GM19328 (cell line): ENCODE results near the gene ZMAT5.
"Not testable (repeated sequence)": the region's sequence is repeated elsewhere in the genome, so short reads cannot be mapped to it uniquely, and the experiment has no call there.

Experiments
- ATAC-seq: cut with Tn5 transposase; IDR thresholded peaks from one replicate; pipeline ENCODE4 v1.9.1; 2021; ENCODE audit warnings: mild to moderate bottlenecking, moderate library complexity; ENCODE audit not compliant: unreplicated experiment

The ZMAT5 gene

DNA sequence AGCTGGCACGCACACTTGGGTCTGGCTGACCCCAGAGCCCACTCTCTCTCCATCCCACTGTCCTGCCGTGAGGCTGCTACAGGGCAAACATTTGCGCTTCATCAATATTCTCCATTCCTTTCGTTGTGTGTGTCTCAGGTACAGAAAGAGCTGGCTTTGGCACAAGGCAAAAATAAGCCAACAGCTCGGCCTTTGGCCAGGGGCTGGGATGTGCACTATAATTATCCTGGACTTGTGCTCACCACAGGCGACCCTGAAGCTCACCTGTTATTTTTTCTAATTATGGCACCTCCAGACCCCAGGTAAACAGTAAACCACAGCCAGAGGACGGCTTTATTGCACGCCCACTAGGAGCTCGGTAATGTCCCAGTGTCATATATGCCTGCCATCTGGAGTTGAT is 10.9 kb downstream of the ZMAT5 start:
- ATAC-seq: no peak

GRCh38 chr22:29754658-29755395 is 12.0 kb downstream of the ZMAT5 start:
- ATAC-seq: not testable (repeated sequence)

GRCh38 chr22:29753808-29754657 is 12.8 kb downstream of the ZMAT5 start:
- ATAC-seq: no peak

DNA sequence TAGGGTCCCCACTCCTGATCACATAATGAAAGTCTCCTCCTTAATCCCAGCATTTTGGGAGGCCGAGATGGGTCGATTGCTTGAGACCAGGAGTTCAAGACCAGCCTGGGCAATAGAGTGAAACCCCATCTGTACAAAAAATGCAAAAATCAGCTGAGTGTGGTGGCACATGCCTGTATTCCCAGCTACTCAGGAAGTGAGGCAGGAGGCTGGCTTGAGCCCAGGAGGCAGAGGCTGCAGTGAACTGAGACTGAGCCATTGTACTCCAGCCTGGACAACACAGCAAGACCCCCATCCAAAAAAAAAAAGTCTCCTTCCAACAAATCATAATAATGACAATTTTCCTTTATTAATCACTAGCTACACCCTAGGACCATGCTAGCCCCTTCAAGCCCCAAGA is 15.1 kb downstream of the ZMAT5 start:
- ATAC-seq: no peak

- ATAC-seq: no peak
Observed at GRCh38 chr22:29750559-29751538, 16.0 kb downstream of the ZMAT5 start.

- ATAC-seq: no peak
Observed at GRCh38 chr22:29750029-29750428, 16.8 kb downstream of the ZMAT5 start.

- no peak for ATAC-seq
Observed at GRCh38 chr22:29748248-29748893, 18.4 kb downstream of the ZMAT5 start.

DNA sequence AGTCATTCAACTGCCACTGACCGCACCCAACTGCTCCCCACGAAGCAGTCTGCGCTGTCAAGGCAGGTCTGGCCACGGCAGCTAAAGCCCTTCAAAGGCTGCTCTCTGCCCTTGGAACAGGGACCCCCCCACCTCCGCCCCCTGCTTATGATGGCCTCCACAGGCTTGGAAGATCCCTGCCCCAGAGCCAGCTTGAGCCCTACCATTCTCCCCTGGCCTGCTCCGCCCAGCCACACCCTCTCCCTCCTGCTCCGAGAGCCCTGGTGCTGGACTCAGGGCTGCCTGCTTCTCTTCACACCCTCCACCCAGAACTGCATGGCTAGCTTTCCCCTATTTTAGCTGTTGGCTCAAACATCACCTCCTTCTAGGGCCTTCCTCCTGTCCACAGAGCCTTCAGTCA is 19.0 kb downstream of the ZMAT5 start:
- ATAC-seq: no peak

- ATAC-seq: no peak
Observed at GRCh38 chr22:29744902-29745301, 21.9 kb downstream of the ZMAT5 start.

DNA sequence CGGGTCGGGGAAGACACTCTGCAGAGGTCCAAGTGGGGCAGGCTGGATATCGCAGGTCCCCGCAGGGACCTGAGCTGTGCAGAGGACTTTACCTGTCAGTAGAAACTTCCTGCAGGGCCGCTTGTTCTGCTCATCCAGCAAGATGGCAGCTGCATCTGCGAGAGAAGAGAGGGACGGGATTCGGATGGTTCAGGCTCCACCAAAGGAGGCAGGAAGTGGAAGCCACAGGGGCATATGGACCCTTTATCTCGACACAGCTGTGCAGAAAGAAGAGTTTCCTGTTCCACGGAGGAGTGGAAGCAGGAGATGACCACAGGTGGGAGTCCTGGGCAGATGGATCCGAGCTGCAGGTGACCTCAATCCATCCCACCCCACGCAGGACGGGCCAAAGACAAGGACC is 24.5 kb downstream of the ZMAT5 start:
- no peak for ATAC-seq

DNA sequence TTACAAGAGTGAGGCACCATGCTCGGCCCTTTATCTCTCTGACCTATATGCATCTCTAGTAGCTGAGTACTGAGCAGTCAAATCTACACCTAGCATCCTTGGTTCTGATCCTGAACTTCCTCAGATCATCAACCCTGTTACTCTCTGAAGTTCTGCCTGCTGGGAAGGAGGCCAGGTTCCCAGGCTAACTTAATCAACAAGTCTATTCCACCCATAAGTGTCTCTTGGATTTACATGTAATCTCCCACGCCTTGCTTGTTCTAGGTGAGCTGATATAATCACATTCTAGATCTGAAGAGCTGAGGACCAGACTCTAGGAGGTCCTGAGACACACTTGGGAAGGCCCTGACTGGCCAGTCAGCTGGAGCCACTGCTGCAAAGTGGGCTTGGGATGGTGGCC is 24.9 kb downstream of the ZMAT5 start:
- ATAC-seq: no peak

GRCh38 chr22:29740216-29740615 is 26.6 kb downstream of the ZMAT5 start:
- no peak for ATAC-seq

DNA sequence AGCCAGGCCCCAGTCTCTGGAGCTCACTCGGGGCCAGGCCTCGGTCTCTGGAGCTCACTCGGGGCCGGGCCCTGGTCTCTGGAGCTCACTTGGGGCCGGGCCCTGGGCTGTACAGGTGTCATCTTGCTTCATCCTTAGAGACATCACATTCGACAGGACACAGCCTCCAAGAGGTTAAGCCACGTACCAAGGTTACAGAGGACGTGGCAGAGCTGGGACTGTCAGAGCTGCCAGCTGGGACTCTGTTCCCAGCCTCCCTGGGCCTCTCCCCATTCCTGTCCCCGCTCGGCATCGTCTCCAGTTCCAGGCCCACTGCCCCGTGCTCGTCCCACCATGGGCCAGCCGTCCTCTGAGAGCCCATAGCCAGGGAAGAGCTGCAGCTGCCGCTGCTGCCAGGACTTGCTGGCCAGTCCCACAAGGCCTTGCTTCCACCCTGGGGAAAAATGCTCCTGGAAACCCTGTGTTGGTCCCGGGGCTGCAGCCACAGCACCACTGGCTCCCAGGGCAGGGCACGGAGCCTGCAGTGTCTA is 27.4 kb downstream of the ZMAT5 start:
- no peak for ATAC-seq

DNA sequence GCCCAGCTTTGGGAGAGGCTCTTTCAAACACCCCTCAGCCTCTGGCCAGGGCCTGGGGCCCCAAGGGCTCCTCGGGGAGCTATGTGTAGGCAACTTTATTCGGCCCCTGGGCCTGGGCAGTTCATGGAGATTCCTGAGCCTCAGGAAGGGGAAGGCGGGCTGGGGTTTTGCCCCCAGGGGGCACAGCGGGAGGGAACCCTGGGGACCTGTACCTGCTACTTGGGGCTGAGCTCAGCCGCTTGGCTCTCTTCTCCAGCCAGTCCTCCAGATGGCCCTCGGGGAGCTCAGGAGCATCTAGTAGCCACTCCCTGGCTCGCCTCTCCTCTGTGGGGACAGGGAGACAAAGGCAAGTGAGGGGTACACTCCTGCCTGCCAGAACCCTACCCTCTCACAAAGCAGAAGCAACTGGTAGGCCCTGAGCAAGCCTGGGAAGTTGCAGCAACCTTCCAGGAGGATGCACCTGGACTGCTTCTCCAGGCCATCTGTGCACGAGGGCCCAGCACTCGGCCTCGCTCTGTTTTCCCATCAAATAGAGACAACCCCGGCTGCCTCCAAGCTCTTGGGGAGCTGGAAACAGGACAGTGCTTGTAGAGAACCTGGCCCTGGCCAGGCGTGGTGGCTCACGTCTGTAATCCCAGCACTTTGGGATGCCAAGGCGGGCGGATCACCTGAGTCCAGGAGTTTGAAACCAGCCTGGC is 28.5 kb downstream of the ZMAT5 start:
- no peak for ATAC-seq

DNA sequence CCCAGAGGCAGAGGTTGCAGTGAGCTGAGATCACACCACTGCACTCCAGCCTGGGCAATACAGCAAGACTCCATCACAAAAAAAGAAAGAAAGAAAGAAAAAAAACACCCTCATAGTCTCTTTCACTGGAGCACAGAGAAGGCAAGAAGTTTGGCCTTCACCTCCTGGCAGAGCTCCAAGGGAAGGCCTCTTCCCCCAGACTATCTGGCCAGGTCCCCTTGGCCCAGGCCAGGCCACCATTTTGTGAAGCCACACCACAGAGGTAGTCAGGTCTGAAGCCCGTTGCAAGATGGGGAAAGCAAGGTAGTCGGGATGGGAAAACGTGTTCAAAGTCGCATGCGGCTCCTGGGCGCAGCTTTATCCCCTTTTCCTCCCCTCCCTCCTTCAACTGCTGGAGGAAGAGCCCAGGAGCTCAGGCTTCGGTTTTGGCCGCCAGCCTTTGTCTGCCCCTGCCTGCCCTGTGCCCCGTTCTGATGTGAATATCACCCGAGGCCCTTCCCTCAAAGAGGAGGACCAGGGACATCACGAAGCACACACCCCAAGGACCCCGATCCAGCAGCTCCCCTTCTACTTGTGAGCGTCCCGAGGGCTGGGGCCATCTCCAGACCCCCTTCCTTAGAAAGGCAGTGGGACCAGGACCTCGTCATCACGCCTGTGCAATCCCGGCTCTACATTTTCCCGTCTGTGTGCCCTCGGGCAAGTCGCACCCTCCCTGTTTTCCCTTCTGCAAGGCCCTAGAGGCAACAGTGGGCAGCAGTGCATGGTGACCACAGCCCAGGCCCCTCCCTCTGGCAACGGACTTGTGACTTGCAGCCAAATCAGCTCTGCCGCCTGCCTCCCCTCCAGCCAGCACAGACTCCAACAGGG is 29.3 kb downstream of the ZMAT5 start:
- no peak for ATAC-seq

GRCh38 chr22:29735416-29735815 is 31.4 kb downstream of the ZMAT5 start:
- ATAC-seq: no peak

GRCh38 chr22:29734838-29735237 is 32.0 kb downstream of the ZMAT5 start:
- no peak for ATAC-seq

- no peak for ATAC-seq
Observed at GRCh38 chr22:29734406-29734805, 32.4 kb downstream of the ZMAT5 start.
